ENCODE measurements around the gene GYG1.

GRCh38 chr3:149000206-149000745 is 8.9 kb downstream of the GYG1 start:
- TF ChIP-seq EP300 (IDR thresholded peaks at IDR 0.05) (no peak), CTCF (IDR thresholded peaks at IDR 0.05) (no peak)

All from tibial nerve (tissue), 4 donors.